PFSK-1 (cell line): Measurements from ENCODE around the gene TNFAIP1.

Experiments
- POLR2AphosphoS5 ChIP-seq: IDR thresholded peaks from 2 replicates; pipeline ENCODE4 v1.6.1; 2012; ENCODE audit warnings: low read depth, mild to moderate bottlenecking, control low read depth, low read length, moderate library complexity
- TF ChIP-seq, protein P1 (sequence below), 2 experiments: IDR thresholded peaks; 2 replicates each; pipeline versions ENCODE4 v1.6.1 to v1.8.0; 2011 to 2012; ENCODE audit warnings: low read depth in 2 of 2, low read length in 2 of 2, control low read depth in 1 of 2, inconsistent platforms in 1 of 2, mild to moderate bottlenecking in 1 of 2, moderate library complexity in 1 of 2; ENCODE audit not compliant: insufficient read depth in 1 of 2

- TF ChIP-seq, protein P1, sequence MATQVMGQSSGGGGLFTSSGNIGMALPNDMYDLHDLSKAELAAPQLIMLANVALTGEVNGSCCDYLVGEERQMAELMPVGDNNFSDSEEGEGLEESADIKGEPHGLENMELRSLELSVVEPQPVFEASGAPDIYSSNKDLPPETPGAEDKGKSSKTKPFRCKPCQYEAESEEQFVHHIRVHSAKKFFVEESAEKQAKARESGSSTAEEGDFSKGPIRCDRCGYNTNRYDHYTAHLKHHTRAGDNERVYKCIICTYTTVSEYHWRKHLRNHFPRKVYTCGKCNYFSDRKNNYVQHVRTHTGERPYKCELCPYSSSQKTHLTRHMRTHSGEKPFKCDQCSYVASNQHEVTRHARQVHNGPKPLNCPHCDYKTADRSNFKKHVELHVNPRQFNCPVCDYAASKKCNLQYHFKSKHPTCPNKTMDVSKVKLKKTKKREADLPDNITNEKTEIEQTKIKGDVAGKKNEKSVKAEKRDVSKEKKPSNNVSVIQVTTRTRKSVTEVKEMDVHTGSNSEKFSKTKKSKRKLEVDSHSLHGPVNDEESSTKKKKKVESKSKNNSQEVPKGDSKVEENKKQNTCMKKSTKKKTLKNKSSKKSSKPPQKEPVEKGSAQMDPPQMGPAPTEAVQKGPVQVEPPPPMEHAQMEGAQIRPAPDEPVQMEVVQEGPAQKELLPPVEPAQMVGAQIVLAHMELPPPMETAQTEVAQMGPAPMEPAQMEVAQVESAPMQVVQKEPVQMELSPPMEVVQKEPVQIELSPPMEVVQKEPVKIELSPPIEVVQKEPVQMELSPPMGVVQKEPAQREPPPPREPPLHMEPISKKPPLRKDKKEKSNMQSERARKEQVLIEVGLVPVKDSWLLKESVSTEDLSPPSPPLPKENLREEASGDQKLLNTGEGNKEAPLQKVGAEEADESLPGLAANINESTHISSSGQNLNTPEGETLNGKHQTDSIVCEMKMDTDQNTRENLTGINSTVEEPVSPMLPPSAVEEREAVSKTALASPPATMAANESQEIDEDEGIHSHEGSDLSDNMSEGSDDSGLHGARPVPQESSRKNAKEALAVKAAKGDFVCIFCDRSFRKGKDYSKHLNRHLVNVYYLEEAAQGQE (IDR thresholded peaks at IDR 0.05; ENCODE audit: insufficient read depth in 1 of 2, low read depth in 2 of 2, low read length in 2 of 2), result no peak
- no peak for TF ChIP-seq POLR2AphosphoS5
These were observed 9.4 kb upstream of the TNFAIP1 start for GRCh38 chr17:28326114-28326513.
